ENCODE measurements around the gene JADE1.

DNA sequence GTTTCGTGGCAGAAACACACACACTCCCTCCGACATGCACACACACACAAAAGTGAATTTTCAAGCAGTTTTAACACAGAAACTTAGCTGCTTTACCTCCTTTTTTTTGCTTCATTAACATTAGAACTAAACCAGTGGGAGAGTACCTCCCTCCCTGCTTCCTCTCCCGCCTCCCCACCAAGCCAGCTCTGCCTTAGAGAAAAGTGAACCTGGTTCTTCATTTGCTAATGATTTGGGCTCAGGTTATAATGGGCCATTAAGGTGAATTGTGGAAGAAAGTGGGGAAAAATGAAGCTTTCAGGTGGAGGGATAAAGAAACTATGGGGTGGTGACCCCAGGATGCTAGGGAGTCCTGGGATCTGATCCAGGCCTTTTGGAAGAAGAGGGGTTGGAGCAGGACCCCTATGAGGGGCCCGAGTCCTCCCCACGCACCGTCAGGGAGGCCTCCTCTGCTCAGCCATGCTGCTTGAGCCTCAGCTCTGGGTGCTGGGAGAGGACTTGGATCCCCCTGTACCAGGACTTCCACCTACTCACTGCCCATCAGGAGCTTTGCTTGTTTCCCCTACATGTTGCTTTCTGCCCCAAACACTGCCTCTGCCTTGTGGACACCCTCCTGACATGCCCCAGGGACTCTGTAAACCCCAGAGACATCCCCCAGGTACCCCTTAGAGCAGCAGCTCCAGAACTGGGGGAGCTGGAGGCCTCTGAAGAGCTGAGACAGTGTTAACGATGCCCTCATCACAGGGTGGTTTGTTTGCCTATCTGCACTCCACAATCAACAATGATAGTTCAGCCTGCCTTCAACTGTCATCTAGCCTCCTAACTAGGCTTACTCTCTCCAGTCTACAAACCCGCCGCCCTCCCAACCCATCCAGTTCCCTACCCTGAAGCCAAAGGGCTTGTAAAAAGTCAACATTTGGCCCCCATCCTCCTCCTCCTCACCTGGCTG, 6.5 kb upstream of the JADE1 start:
- TF ChIP-seq GATA3 (IDR thresholded peaks at IDR 0.05; ENCODE audit: low read depth, low read length) (no peak), GATA2 (IDR thresholded peaks at IDR 0.05; ENCODE audit: low read depth, low read length) (no peak)

All from SH-SY5Y (cell line).